ENCODE data around the gene PANX1. TPM values are rescaled to one million over a fixed set of nuclear protein-coding genes. Genes with fewer than 3 reads are reported as not detected.

The PANX1 gene
- total RNA-seq, 1 experiment from 2014 or later: 26.1 TPM

- TF ChIP-seq CTCF (IDR thresholded peaks at IDR 0.05; ENCODE audit: unreplicated experiment): no peak
- no peaks in the 10 kb centered on the region for H3K9me3 Mint-ChIP-seq (ENCODE audit: unreplicated experiment)
- no peaks in the 10 kb centered on the region for H3K27me3 Mint-ChIP-seq (ENCODE audit: insufficient read depth, unreplicated experiment)
- no peak for DNase-seq (ENCODE audit: unreplicated experiment)
- H3K4me1 Mint-ChIP-seq (ENCODE audit: insufficient read depth, unreplicated experiment): peaks cover 57% of the 10 kb centered on the region
- H3K36me3 Mint-ChIP-seq (ENCODE audit: insufficient read depth, unreplicated experiment): peaks cover 20% of the 10 kb centered on the region
- no TSS peak for BruUV-seq (replicated peaks)
- ChIA-PET POLR2A (interaction anchor here (0.7 to 2.8 kb wide), 9 partner anchors 9 to 185 kb away, joined by 3 to 19 read pairs (median 4); partner anchors contain the start of gene PANX1), CTCF (interaction anchor here (0.6 to 2.3 kb wide), 11 partner anchors 20 to 683 kb away, joined by 3 to 14 read pairs (median 4); no protein-coding TSS in a partner anchor)
- intact Hi-C loops (cut with micrococcal nuclease): no loop called here
- no peak overlapping the region for H3K27ac Mint-ChIP-seq (ENCODE audit: low read depth, unreplicated experiment)
- no peak overlapping the region for H3K4me3 Mint-ChIP-seq (ENCODE audit: unreplicated experiment)
Observed at GRCh38 chr11:94150704-94151685, 22.4 kb downstream of the PANX1 start.

- peak; percentile 88 for DNase-seq (ENCODE audit: unreplicated experiment)
- Mint-ChIP-seq H3K9me3 (ENCODE audit: unreplicated experiment) (no peaks in the 10 kb centered on the region), H3K27ac (ENCODE audit: low read depth, unreplicated experiment) (no peak overlapping the region), H3K4me3 (ENCODE audit: unreplicated experiment) (no peak overlapping the region), H3K36me3 (ENCODE audit: insufficient read depth, unreplicated experiment) (peaks cover 20% of the 10 kb centered on the region), H3K27me3 (ENCODE audit: insufficient read depth, unreplicated experiment) (no peaks in the 10 kb centered on the region), H3K4me1 (ENCODE audit: insufficient read depth, unreplicated experiment) (peaks cover 57% of the 10 kb centered on the region)
- POLR2A ChIA-PET: interaction anchor here (0.7 to 2.4 kb wide), 6 partner anchors 10 to 186 kb away, joined by 3 to 8 read pairs (median 4); partner anchors contain the start of gene PANX1
- TF ChIP-seq CTCF (IDR thresholded peaks at IDR 0.05; ENCODE audit: unreplicated experiment): no peak
- no TSS peak for BruUV-seq (replicated peaks)
- CTCF ChIA-PET: interaction anchor here (0.9 to 2.3 kb wide), 5 partner anchors 20 to 257 kb away, joined by 3 to 14 read pairs (median 5); no protein-coding TSS in a partner anchor
- intact Hi-C loops (cut with micrococcal nuclease): no loop called here
Observed at GRCh38 chr11:94151903-94152677, 23.4 kb downstream of the PANX1 start.

GRCh38 chr11:94152678-94153065 lies 24.0 kb downstream of the PANX1 start:
- Mint-ChIP-seq H3K36me3 (ENCODE audit: insufficient read depth, unreplicated experiment) (peaks cover 20% of the 10 kb centered on the region), H3K9me3 (ENCODE audit: unreplicated experiment) (no peaks in the 10 kb centered on the region), H3K27me3 (ENCODE audit: insufficient read depth, unreplicated experiment) (no peaks in the 10 kb centered on the region), H3K27ac (ENCODE audit: low read depth, unreplicated experiment) (no peak overlapping the region), H3K4me1 (ENCODE audit: insufficient read depth, unreplicated experiment) (peaks cover 54% of the 10 kb centered on the region), H3K4me3 (ENCODE audit: unreplicated experiment) (no peak overlapping the region)
- intact Hi-C loops (cut with micrococcal nuclease): no loop called here
- TF ChIP-seq CTCF (IDR thresholded peaks at IDR 0.05; ENCODE audit: unreplicated experiment): no peak
- POLR2A ChIA-PET: interaction anchor here (0.6 to 2.4 kb wide), 6 partner anchors 10 to 40 kb away, joined by 3 to 8 read pairs (median 4); partner anchors contain the start of gene PANX1
- DNase-seq (ENCODE audit: unreplicated experiment): no peak
- CTCF ChIA-PET: interaction anchor here (0.6 to 2.3 kb wide), 5 partner anchors 19 to 231 kb away, joined by 3 to 11 read pairs (median 3); no protein-coding TSS in a partner anchor
- no TSS peak for BruUV-seq (replicated peaks)
